OCI-LY7 (cell line): ENCODE measurements around the gene SDF4. TPM values are rescaled to one million over a fixed set of nuclear protein-coding genes. Genes with fewer than 3 reads are reported as not detected.

Experiments used
- BruUV-seq: library from RNA; stranded (reverse); fragments of 400-500 nt; replicated peaks from 2 replicates; lab custom pipeline; 2021; lab: Mats Ljungman, UMichigan
- CTCF ChIA-PET: fragments of 300-600 bp; sonication (Branson Sonifier 250); formaldehyde crosslinking; loops from one replicate; lab custom pipeline; 2022; ENCODE audit warnings: antibody characterized with exemption; ENCODE audit not compliant: unreplicated experiment; lab: Charles Lee
- POLR2A ChIA-PET: fragments of 300-600 bp; sonication (Branson Sonifier 250); formaldehyde crosslinking; loops from one replicate; lab custom pipeline; 2022; ENCODE audit warnings: antibody characterized with exemption; lab: Charles Lee
- DNase-seq: peaks from one replicate; pipeline ENCODE4 v3.0.0-alpha.2; 2015; ENCODE audit warnings: low spot score
- H2AFZ ChIP-seq: fragments of 200-600 bp; sonication (generic), shearing (Covaris generic); 2 replicates; pipeline ENCODE4 v1.6.1; 2014; ENCODE audit warnings: mild to moderate bottlenecking, antibody characterized with exemption, low read length, moderate library complexity
- H3K27ac ChIP-seq: fragments of 200-600 bp; sonication (generic); 2 replicates; pipeline ENCODE4 v1.5.1; 2014; ENCODE audit warnings: mixed run types, low read depth, mild to moderate bottlenecking, moderate library complexity, low read length, inconsistent platforms; ENCODE audit not compliant: poor library complexity, severe bottlenecking
- H3K36me3 ChIP-seq: fragments of 200-600 bp; sonication (generic); 2 replicates; pipeline ENCODE4 v1.6.1; 2014; ENCODE audit warnings: mild to moderate bottlenecking, antibody characterized with exemption, low read length, moderate library complexity, mixed read lengths; ENCODE audit not compliant: insufficient read depth
- H3K4me1 ChIP-seq: fragments of 200-600 bp; sonication (generic); 2 replicates; pipeline ENCODE4 v1.5.1; 2014; ENCODE audit warnings: mild to moderate bottlenecking, low read length; ENCODE audit not compliant: insufficient read depth, poor library complexity, severe bottlenecking
- H3K4me2 ChIP-seq: fragments of 200-600 bp; sonication (generic); 2 replicates; pipeline ENCODE4 v1.6.1; 2014; ENCODE audit warnings: mild to moderate bottlenecking, low read length
- H3K4me3 ChIP-seq: fragments of 200-600 bp; sonication (generic); 2 replicates; pipeline ENCODE4 v1.5.1; 2014; ENCODE audit warnings: mild to moderate bottlenecking, low read depth, low read length; ENCODE audit not compliant: poor library complexity, severe bottlenecking
- H3K79me2 ChIP-seq: fragments of 200-600 bp; sonication (generic); 2 replicates; pipeline ENCODE4 v1.6.1; 2016; ENCODE audit warnings: low read depth, mild to moderate bottlenecking, low read length, moderate library complexity, mixed read lengths; ENCODE audit not compliant: insufficient read depth
- H3K9me2 ChIP-seq: fragments of 200-600 bp; sonication (generic); 2 replicates; pipeline ENCODE4 v1.6.1; 2016; ENCODE audit warnings: mild to moderate bottlenecking, low read length, mixed read lengths; ENCODE audit not compliant: insufficient read depth
- H3K9me3 ChIP-seq: fragments of 200-600 bp; sonication (generic); 2 replicates; pipeline ENCODE4 v1.6.1; 2014; ENCODE audit warnings: mild to moderate bottlenecking, mixed run types, low read length, mixed read lengths
- H4K20me1 ChIP-seq: fragments of 200-600 bp; sonication (generic); 2 replicates; pipeline ENCODE4 v1.6.1; 2014; ENCODE audit warnings: mild to moderate bottlenecking, antibody characterized with exemption, low read length, moderate library complexity, mixed read lengths; ENCODE audit not compliant: insufficient read depth
- EZH2phosphoT487 ChIP-seq: fragments of 200-600 bp; sonication (generic); IDR thresholded peaks from 2 replicates; pipeline ENCODE4 v1.6.1; 2018; ENCODE audit warnings: low read depth, borderline replicate concordance, mild to moderate bottlenecking, mixed run types, antibody characterized with exemption, low read length, moderate library complexity, mixed read lengths
- intact Hi-C: fragments of 100-400 bp; cut with micrococcal nuclease; formaldehyde crosslinking; loops from one replicate; pipeline ENCODE4 v1.10.0; 2022; ENCODE audit not compliant: unreplicated experiment
- total RNA-seq, 2 experiments: library from RNA; depleted of rRNA in 1 of 2; stranded (reverse); fragments of >200 nt in 1 of 2; shearing (Covaris generic) in 1 of 2; gene quantifications; 2 replicates each; pipeline ENCODE4 v1.2.3, GENCODE V29; 2014 to 2022
- TF ChIP-seq, protein P1 (sequence below): fragments of 200-600 bp; sonication (generic); conservative IDR thresholded peaks from 2 replicates; pipeline ENCODE4 v1.5.1; 2014; ENCODE audit warnings: mild to moderate bottlenecking, antibody characterized with exemption, low read length, moderate library complexity, mixed read lengths

Gene SDF4
- total RNA-seq, 2 experiments from 2014 or later, result 47.7 to 85.7 TPM

DNA sequence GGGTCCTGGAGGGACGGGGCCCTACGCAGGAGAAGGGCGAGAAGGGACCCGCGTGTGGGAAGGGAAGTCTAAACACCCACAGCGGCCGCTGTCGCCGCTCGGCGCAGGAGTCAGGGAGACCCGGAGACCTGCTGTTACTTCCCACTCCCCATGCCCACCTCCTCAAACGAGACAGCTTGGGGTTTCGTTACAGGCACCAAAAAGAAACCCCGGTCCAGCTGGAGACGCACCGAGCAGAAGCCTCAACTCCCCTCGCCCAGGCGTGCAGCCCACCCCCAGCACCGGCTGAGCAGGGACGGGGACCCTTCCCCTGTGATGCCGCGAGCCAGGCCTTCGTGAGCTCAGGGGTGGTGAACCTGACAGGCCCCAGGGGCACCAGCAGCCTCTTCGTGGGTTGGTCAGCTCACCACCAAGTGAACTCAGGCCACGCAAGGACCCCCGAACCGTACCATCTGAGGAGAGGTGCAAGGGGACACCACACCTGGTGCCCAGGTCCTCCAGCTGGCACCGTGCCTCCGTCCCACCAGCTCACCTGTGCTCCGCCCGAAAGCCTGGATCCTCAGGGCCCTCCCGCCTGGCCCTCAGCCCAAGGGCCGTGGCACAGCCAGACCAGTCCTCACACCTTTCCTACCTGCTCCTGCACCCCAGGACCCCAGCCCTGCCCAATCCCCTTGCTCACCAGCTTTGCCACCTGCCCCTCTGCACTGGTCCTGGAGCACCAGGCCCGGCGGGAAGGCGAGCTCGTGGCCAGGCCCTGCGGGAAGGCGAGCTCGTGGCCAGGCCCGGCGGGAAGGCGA is 5.0 kb downstream of the SDF4 start:
- no peak for TF ChIP-seq EZH2phosphoT487
- TF ChIP-seq, protein P1, sequence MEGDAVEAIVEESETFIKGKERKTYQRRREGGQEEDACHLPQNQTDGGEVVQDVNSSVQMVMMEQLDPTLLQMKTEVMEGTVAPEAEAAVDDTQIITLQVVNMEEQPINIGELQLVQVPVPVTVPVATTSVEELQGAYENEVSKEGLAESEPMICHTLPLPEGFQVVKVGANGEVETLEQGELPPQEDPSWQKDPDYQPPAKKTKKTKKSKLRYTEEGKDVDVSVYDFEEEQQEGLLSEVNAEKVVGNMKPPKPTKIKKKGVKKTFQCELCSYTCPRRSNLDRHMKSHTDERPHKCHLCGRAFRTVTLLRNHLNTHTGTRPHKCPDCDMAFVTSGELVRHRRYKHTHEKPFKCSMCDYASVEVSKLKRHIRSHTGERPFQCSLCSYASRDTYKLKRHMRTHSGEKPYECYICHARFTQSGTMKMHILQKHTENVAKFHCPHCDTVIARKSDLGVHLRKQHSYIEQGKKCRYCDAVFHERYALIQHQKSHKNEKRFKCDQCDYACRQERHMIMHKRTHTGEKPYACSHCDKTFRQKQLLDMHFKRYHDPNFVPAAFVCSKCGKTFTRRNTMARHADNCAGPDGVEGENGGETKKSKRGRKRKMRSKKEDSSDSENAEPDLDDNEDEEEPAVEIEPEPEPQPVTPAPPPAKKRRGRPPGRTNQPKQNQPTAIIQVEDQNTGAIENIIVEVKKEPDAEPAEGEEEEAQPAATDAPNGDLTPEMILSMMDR, result no peak
- Histone ChIP-seq H3K79me2 (peaks cover 32% of the 10 kb centered on the region), H3K4me1 (peaks cover 13% of the 10 kb centered on the region), H4K20me1 (no peaks in the 10 kb centered on the region), H2AFZ (no peak overlapping the region), H3K4me3 (no peak overlapping the region), H3K9me3 (no peaks in the 10 kb centered on the region), H3K9me2 (no peaks in the 10 kb centered on the region), H3K27ac (no peak overlapping the region), H3K4me2 (no peak overlapping the region), H3K36me3 (peaks cover 78% of the 10 kb centered on the region)
- ChIA-PET POLR2A (no interaction called here), CTCF (no interaction called here)
- no peak for DNase-seq
- intact Hi-C loops, result no loop called here
- BruUV-seq, result no TSS peak

DNA sequence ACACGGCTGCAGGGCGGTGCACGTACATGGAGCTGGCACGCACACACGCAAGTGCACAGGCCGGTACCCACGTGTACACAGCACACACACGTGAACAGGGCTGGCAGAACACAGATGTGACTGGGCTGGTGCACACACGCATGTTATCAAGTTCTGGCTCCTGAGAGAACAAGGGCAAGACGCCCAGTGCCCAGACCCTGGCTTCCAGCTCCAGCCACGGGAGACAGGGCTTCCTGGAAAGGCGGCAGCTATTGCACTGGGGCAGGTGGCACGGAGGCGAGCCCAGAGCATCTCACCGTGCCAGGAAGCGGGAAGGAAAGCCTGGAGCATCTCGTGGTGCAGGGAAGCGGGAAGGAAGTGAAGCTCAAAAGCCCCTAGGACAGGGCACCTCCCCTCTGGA is 5.9 kb downstream of the SDF4 start:
- H3K4me3 ChIP-seq, result no peak overlapping the region
- no peak for DNase-seq
- no peak overlapping the region for H3K27ac ChIP-seq
- POLR2A ChIA-PET, result no interaction called here
- no peaks in the 10 kb centered on the region for H3K9me3 ChIP-seq
- peaks cover 13% of the 10 kb centered on the region for H3K4me1 ChIP-seq
- peaks cover 85% of the 10 kb centered on the region for H3K36me3 ChIP-seq
- H2AFZ ChIP-seq, result no peak overlapping the region
- TF ChIP-seq, protein P1, result no peak
- no peak for TF ChIP-seq EZH2phosphoT487
- H3K9me2 ChIP-seq, result no peaks in the 10 kb centered on the region
- H4K20me1 ChIP-seq, result no peaks in the 10 kb centered on the region
- CTCF ChIA-PET, result no interaction called here
- peaks cover 26% of the 10 kb centered on the region for H3K79me2 ChIP-seq
- no TSS peak for BruUV-seq
- intact Hi-C loops, result no loop called here
- H3K4me2 ChIP-seq, result no peak overlapping the region

DNA sequence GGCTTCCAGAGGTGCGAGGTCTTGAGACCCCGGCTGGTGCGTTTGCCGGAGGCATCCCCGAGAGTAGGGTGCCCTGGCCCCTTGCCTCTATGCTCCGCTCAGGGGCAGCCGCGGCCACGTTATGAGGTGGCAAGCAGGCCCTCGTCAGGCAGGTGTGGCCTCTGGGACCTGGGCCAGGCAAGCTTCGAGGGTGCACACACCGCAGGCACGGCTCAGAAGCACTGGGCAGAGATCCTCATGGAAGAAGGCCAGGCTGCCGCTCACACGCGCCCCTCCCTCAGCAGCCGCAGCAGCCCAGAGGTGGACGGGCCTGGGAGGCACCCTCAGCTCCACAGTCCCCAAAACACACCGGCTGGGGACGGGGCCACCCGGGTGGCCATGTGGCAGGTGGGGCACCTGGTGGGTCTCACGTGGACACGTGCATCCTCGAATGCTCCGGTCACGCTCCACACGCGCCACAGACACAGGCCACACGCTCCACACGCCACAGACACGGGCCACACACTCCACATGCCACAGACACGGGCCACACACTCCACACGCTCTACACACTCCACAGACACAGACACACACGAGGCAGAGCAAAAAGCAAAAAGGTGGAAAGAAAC is 6.5 kb downstream of the SDF4 start:
- POLR2A ChIA-PET, result no interaction called here
- CTCF ChIA-PET, result no interaction called here
- Histone ChIP-seq H3K9me3 (no peaks in the 10 kb centered on the region), H3K4me2 (no peak overlapping the region), H3K79me2 (peaks cover 20% of the 10 kb centered on the region), H3K36me3 (peaks cover 91% of the 10 kb centered on the region), H3K27ac (no peak overlapping the region), H3K4me3 (no peak overlapping the region), H2AFZ (no peak overlapping the region), H3K9me2 (no peaks in the 10 kb centered on the region), H3K4me1 (peaks cover 8% of the 10 kb centered on the region), H4K20me1 (no peaks in the 10 kb centered on the region)
- no TSS peak for BruUV-seq
- intact Hi-C loops, result no loop called here
- no peak for TF ChIP-seq EZH2phosphoT487
- TF ChIP-seq, protein P1, result no peak
- DNase-seq, result no peak
